GM21825 (cell line): ENCODE measurements around the gene METAP1.
"Not testable (repeated sequence)": the region's sequence is repeated elsewhere in the genome, so short reads cannot be mapped to it uniquely, and the experiment has no call there.

Source experiments
- ATAC-seq: cut with Tn5 transposase; IDR thresholded peaks from one replicate; pipeline ENCODE4 v1.9.1; 2021; ENCODE audit warnings: mild to moderate bottlenecking, moderate library complexity; ENCODE audit not compliant: unreplicated experiment

Gene METAP1

GRCh38 chr4:99054428-99054994 is 59.0 kb downstream of the METAP1 start:
- ATAC-seq: peak; percentile 63

DNA sequence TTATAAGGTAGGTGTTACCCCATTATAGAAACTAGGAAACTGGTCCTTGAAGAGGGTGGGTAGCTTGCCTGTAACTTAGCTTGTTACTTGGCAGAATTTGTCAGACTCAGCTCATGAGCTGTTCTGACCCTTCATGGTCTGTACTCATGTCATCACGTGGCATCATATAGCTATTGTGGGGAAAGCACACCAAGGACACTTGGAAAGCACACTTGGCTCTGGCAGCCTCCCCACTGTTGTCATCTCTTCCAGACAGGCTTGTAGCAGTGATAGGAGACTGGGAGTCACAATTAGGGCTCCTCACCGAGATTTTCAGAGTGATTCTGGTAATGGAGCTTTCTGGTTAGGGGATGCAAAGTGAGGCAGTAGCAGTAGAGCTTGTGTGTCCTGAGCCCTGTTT is 62.7 kb downstream of the METAP1 start:
- no peak for ATAC-seq

DNA sequence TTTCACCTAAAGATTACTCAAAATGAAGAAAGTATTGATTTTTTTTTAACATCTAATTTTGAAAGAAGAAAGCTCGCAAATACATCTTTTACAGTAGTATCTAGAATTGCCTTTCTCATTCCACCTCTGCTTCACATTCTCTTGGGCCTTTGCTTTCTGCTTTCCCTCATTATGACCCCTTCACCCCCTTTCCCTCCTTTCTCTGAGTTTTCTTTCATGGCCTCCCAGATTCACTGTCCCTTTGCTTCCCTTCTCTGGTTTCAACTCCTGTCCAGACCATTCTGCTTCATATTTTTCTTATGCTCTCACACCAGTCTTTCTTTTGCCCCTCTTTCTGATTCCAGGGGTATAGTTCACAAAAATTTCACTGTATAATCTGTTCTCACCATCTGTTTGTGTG is 64.0 kb downstream of the METAP1 start:
- no peak for ATAC-seq

DNA sequence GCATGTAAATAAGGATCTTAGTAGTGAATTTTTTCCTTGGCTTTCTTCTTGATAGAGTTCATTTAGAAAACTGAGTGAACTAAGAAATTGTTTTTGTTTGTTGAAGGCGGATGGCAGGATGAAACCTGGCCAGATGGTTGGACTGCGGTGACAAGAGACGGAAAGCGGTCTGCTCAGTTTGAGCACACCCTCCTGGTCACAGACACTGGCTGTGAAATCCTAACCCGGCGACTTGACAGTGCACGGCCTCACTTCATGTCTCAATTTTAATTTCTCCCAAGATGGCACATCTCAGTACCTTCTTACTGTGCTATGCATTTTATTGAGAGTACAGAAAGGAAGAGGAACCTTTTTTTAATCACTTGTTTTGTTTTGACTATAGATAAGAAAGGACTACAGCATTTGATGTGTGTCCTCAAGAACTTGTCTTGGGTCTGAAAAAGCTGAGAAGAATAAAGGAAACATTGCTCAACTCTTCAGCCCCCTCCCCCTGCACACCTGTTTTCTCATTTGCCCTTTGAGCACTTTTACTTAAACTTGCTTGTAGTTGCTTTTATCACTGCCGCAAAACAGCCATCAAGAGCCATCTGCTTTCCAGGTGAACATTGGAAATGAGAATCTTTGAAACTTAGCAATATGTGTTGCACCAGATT is 65.7 kb downstream of the METAP1 start:
- no peak for ATAC-seq

DNA sequence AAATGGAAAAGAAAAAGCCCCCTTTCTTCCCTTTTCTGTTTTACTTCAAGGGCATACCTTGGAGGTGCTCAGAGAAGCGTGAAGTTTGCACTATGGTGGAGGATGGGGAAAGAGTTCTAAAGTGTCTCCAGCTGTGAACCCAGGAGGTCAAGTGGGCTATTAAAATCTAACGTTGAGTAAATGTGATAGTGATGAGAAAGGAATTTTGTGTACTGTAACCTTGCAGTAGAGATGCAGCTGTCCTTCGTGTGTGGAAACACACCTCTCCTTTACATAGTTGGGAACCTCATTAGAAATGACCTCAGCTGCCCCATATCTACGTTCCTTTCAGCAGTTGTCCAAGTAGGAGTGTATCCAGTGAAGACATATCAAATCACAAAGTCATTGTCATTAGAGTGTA is 66.6 kb downstream of the METAP1 start:
- ATAC-seq: no peak

DNA sequence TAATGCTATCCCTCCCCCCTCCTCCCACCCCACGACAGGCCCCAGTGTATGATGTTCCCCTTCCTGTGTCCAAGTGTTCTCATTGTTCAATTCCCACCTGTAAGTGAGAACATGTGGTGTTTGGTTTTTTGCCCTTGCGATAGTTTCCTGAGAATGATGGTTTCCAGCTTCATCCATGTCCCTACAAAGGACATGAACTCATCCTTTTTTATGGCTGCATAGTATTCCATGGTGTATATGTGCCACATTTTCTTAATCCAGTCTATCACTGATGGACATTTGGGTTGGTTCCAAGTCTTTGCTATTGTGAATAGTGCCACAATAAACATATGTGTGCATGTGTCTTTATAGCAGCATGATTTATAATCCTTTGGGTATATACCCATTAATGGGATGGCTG is 70.0 kb downstream of the METAP1 start:
- ATAC-seq: not testable (repeated sequence)

- ATAC-seq: no peak
These were observed 72.1 kb downstream of the METAP1 start for GRCh38 chr4:99067617-99068016.

DNA sequence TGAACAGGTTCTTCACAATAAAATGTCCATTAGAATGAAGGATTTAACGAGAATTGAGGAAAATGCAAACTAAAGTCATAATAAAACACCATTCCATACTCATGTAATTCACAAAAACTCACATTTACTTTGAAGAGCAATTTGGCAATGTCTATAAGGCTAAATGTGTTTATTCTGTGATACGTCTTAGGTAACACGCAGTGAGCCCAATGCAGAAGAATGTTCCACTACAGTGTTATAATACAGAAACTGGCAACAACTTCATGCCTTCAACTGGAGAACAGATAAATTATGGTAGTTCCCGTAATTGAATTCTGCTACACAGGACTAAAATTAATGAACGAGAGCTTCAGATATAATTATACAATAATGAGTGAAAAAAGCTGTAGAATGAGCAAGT is 75.6 kb downstream of the METAP1 start:
- no peak for ATAC-seq

- ATAC-seq: no peak
These were observed 79.3 kb downstream of the METAP1 start for GRCh38 chr4:99074816-99075215.

GRCh38 chr4:99076292-99076976 is 80.9 kb downstream of the METAP1 start:
- no peak for ATAC-seq

DNA sequence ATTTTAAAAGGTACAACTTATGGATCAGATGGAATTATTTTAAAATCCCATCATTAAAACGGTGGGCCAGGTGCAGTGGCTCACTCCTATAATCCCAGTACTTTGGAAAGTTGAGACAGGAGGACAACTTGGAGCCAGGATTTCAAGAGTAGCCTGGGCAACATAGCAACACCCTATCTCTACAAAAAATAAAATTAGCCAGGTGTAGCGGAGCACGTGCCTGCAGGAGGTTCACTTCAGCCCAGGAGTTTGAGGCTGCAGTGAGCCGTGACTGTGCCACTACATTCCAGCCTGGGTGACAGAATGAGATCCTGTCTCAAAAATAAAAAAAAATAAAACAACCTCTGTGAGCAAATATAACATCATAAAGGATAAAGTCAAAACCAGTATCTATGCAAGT is 81.7 kb downstream of the METAP1 start:
- ATAC-seq: no peak

DNA sequence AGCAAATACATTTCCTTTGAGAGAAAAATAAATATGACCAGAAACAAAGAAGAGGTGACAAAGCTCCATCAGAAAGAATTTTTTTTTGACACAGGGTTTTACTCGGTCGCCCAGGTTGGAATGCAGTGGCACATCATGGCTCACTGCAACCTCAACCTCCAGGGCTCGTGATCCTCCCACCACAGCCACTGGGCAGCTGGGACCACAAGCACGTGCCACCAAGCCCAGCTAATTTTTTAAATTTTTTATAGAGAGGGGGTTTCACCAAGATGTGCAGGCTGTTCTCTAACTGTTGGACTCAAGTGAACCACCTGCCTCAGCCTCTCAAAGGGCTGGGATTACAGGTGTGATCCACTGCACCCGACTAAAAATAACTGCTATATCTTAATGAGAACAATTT is 82.8 kb downstream of the METAP1 start:
- no peak for ATAC-seq

DNA sequence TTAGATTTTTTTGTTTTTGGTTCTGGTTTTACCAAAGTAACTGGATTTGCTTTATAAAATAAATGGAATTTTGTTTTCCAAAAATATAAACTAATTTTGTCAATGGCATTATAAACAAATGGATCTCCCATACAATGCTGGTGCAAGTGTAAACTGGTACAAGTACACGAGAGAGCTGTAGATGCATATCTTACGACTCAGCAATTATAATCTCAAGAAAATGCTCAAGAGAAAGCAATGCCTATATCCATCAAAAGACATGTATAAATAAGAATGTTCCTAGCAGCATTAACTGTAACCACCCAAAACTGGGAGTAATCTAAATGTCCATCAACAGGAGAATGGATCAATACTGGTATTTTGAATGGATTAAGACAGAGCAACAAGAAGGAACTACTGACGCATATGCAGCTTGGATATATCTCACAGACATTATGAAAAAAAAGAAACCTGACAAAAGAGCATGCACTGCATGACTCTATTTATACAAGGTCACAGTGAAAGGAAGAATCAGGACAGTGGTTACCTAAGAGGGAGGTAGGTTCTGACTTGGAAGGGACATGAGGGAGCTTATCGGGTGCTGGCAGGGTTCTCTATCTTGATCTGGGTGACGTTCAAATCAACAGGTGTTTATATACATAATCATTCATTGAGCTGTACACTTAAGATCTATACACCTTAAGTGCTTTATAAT is 83.6 kb downstream of the METAP1 start:
- ATAC-seq: no peak

- ATAC-seq: no peak
These were observed 84.2 kb downstream of the METAP1 start for GRCh38 chr4:99079625-99080295.

GRCh38 chr4:99080869-99081268 is 85.3 kb downstream of the METAP1 start:
- not testable (repeated sequence) for ATAC-seq

DNA sequence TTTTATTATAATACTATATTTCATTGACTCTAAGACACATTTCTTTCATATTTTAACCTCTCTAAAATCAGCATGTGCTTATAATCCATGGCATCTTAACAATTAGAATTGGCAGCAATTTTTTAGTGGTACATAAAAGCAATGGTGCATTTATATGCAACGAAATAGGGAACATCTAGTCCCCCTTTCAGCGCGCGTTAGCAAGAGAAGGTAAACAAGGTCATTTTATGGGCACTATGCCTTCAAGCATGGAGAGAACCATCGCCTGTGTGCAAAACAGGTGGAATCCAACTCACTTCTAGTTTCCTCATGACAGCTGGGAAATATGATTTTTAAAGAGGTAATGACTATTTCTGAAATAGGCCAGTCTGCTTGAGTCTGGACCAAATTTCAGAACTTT is 86.7 kb downstream of the METAP1 start:
- ATAC-seq: no peak

DNA sequence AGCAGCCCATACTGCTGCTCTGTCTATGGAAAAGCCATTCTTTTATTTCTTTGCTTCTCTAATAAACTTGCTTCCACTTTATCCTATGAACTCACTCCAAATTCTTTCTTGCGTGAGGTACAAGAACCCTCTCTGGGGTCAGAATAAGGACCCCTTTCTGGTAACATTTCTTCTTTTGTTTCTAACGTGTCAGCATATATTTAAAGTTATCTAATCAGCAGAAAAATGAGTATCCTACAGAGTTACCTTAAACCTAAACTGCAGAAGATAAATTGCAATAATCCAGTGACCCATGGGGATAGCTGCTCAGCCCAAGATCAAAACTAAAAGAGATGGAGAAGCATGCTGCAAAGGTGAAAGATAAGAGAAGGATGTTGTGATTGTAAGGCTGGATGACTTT is 89.1 kb downstream of the METAP1 start:
- ATAC-seq: no peak

DNA sequence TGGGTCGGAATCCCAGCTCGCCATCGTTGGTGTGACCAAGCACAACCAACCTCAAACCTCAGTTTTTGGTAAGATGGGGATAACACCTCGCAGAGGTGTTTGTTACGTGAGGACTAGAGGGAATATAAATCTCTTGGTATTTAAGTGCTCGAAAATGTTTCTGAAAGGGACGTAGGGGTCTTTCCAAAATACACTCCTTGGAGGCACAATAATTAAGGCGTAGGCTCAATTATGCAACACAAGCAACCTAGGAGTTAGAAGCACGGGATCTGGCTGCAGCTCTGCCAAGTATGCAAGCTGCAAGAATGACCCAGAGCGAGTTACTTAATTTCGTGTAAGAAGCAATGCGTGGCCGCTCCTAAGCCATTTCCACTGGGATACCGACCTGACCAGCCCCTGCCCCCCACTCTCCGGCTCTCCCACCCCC is 92.5 kb downstream of the METAP1 start:
- ATAC-seq: peak; percentile 23

DNA sequence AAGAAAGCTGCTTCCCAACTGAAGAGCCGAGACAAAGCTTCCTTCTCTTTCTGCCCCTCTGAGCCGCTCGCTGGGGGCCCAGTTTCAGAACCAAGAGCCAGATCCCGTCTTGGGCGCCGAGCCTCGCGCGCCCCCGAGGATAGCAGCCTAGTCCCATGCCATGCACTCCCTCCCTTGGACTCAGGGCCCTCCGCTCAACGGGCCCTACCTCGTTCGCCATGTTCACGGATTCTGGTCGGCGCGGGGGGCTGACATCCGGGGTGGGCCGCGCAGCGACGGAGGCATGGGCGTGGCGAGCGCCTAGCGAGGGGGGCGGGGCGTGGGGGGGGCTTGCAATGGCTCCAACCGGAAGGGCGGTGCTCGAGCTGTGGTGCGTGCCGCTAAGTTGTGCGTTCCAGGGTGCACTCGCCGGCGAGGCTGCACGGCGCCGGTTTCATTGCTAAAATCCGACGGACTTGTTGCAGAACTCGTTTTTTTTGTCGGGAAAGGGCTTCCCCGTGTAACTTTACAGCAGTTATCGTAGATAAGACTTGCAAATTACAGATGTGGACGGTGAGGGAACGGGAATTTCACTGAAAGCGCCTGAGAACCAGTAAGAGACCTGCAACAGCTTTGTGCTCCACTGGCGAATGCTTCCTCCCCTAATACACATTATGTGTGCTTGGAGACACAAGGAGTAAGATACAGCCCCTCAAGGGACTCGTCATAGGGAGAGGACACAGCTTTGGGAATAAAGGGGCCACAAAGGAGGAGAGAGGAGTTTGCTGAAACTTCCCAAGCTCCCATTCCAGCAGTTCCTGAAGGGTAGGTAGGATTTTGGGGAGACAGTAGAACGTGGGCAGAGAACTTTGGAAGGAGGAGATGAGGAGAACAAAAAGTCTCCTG is 93.2 kb downstream of the METAP1 start, which contains the start of gene ADH5:
ADH5 (minus strand) TSS at position 308 of the 885 bp plus-strand sequence; CDS start at position 220, 88 bp downstream.
- peak; percentile 93 for ATAC-seq
